ENCODE measurements around the gene REX1BD.
"Not testable (repeated sequence)": the region's sequence is repeated elsewhere in the genome, so short reads cannot be mapped to it uniquely, and the experiment has no call there.

REX1BD gene

GRCh38 chr19:18576383-18576782 is 12.2 kb upstream of the REX1BD start:
- no peak for DNase-seq

- no peak for DNase-seq
These were observed 11.2 kb upstream of the REX1BD start for GRCh38 chr19:18577365-18577914.

DNA sequence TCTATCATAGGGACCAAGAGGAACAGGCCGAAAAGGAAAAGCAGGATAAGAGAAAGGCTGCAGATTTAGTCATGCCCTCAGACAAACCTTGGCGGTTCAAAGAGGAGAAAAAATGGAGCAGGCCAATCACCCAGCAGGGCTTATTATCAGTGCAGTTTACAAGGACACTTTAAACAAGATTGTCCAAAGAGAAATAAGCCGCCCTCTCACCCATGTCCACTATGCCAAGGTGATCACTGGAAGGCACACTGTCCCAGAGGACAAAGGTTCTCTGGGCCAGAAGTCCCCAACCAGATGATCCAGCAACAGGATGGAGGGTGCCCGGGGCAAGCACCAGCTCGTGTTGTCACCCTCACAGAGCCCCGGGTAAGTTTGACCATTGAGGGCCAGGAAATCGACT is 8.3 kb upstream of the REX1BD start:
- no peak for DNase-seq

GRCh38 chr19:18586306-18586705 is 2.3 kb upstream of the REX1BD start:
- no peak for DNase-seq

DNA sequence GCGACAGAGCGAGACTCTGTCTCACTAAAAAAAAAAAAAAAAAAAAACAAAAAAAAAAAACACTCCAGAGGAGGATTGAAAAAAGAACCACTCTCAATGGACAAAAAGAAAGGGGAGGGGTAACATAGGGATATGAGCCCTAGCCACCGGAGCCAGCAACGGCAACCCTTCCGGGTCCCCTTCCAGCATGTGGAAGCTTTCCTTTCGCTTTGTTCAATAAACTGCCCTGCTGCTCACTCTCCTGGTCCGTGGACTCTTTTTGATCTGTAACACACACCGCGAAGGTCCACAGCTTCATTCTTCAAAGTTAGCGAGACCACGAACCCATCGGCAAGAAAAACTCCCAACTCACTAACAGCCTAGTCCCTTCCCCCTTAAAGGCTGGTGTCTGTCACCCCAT is 1.0 kb upstream of the REX1BD start:
- DNase-seq, result no peak

- DNase-seq, result no peak
These were observed 512 bp upstream of the REX1BD start for GRCh38 chr19:18587962-18588610.

GRCh38 chr19:18589380-18590272 is 1.0 kb downstream of the REX1BD start:
- peak in 31 of 56 donors; percentile 18 to 67 (median 46) for DNase-seq

DNA sequence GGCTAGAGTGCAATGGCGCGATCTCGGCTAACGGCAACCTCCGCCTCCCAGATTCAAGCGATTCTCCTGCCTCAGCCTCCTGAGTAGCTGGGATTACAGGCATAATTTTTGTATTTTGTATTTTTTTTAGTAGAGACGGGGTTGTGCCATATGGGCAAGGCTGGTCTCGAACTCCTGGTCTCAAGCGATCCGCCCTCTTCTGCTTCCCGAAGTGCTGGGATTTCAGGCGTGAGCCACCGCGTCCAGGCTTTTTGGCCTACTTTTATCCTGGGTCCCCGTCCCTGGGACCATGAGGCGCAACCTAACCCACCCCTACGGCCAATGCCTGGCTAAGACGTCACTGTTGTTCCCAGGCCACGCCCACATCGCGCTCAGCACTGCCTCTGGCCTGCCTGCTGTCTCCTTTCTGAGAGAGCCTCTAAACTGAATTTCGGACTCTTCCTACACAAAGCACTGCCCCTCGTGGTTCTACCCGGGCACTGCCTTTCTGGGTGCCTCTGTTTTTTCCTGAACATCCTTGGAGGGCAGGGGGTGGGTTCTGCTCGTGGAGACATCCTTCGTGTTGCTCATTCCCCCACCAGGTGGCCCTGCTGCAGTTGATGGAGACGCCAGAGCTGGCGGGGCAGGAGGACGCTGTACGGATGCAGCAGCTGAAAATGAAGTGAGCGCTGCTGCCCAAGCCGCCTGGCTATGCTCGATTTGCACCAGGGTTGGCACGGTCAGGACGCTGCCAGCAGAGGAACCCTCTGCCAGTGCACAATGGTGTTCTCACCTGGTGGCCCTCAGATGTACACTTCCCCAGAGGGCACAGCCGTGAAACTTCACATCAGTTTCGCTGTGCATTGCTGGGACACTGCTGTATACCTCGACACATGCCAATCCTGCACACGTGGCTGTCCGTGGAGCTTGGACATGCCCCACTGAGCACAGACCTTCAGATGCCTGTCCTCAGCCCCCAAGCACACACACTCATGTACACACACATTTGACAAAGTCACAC is 2.0 kb downstream of the REX1BD start:
- DNase-seq, result peak in 54 of 56 donors; percentile 23 to 93 (median 74)

GRCh38 chr19:18591735-18592385 is 3.3 kb downstream of the REX1BD start:
- no peak for DNase-seq

DNA sequence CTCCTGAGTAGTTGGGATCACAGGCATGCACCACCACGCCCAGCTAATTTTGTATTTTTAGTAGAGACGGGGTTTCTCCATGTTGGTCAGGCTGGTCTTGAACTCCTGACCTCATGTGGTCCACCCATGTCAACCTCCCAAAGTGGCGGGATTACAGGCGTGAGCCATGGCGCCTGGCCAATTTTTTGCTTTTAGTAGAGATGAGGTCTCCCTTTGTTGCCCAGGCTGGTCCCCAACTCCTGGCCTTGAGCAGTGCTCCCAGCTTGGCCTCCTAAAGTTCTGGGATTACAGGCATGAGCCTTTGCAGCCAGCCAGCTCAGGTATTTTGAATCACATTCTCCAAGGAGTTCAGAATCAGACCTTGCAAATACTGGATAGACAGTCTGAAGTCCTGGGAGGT is 4.1 kb downstream of the REX1BD start:
- not testable (repeated sequence) for DNase-seq

DNA sequence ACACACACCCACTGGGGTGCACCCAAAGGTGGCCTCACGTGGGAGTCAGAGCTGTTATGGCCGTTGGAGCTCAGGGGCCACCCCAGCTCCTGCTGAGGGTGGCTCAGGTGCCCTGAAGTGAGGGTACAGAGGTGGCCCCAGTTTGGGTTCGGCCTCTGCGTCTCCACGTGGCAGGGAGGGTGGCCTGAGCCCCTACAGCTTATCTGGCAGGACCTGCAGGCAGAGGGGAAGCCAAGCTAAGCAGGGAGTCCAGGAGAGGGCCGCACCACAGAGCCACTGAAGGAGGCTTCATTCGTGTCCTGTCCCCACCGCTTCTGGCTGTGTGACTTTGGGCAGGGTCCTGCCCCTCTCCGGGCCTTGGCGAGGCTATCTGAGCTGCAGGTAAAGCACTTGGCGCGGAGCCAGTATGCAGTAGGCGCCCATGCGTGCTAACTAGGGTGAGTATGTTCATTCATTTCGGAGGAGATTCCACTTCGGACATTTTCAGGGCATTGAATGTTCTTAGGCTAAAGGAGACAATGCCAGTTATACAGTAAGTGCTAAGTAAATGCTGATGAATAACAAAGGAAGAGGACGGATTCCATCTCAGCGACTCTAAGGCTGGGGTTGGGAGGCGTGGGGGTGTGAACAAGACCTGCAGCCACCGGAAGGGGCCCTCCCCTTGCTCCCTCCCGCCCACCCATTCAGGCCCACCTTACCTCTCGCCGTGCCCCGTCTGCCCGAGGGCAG is 4.9 kb downstream of the REX1BD start:
- DNase-seq, result no peak

GRCh38 chr19:18594096-18594823 is 5.7 kb downstream of the REX1BD start:
- DNase-seq, result peak in 42 of 56 donors; percentile 6 to 70 (median 32)

- no peak for DNase-seq
These were observed 6.3 kb downstream of the REX1BD start for GRCh38 chr19:18594824-18595373.

DNA sequence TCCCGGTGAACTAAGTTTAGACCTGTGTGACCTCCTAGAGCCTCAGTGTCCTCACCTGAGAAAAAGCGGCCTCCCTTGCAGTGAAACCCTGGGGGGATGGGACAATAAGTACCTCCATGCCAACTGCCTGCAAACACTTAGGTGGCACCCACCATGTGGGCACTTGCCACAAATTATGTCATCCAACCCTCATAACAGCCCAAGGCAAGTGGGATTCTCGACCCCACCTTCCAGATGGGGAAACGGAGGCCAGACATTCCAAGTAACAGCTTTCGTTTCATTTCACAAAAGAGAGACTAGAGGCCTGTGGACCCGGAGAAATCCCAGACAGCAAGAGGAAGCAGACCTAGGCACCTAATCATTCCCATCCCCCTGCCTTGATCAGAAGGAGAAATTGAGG is 6.9 kb downstream of the REX1BD start:
- no peak for DNase-seq

DNA sequence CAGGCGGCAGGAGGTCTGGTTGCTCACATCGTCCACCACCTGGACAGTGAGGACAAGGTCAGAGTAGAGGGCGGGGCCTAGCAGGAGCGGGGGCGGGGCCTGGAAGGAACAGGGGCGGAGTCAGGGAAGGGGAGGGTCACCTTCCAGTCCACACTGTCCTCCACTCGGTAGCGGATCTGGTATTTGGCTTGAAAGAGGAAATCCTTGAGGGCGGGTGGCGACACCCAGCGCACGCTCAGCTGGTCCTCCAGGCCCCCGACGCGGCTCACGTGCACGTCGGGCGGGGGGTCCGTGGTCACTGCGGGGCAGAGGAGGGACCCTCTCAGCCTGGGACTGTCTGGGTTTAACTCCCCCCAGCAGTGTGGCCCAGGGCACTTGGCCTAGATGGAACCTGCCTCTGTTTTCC is 8.2 kb downstream of the REX1BD start:
- DNase-seq, result peak in 2 of 56 donors; percentile 12 to 18

DNA sequence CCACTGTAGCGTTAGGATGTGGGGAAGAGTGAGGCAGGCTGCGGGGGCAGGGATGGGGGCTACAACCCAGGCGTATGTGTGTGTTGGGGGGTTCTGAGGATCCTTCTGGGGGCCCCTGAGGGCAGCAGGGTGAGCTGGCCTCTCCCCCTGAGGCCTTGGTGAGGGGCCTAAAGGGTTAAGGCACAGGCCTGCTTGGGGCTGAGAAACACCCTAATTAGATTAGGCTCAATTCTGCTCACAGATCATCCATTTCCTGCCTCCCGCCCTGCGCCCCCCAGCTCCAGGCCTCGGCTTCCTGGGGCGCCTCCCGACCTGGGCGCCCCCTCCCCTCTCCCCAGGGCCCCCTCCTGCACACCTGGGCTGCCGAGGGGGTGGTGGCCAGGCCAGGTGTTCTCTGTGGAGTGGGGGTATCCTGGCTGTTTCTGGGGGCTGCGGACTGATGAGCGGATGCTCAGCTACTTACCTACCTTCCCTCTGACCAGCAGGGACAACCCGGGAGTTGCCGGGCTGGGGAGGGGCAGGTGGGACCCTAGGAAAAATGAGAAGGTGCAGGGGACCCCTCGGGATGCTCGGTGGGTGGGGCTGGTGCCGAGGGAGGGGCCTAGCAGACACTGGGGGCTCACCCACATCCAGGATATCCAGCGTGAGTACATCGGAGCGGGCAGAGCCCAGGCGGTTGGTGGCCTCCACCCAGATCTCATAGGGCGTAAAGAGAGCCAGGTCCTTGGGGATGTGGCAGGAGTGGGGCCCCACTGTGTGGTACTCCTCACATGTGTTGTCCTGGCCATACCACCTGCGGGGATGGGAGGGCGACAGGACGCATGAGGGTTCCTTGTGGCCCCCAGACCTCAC is 9.4 kb downstream of the REX1BD start:
- no peak for DNase-seq

GRCh38 chr19:18599485-18599884 is 10.9 kb downstream of the REX1BD start:
- DNase-seq, result no peak

Data from nucleus accumbens (tissue), 56 donors.